ENCODE results near the gene TXNDC5. TPM values are rescaled to one million over a fixed set of nuclear protein-coding genes. Genes with fewer than 3 reads are reported as not detected.

TXNDC5 gene
- total RNA-seq, 1 donor from 2014 or later = 360 TPM

- TF ChIP-seq, protein P1, sequence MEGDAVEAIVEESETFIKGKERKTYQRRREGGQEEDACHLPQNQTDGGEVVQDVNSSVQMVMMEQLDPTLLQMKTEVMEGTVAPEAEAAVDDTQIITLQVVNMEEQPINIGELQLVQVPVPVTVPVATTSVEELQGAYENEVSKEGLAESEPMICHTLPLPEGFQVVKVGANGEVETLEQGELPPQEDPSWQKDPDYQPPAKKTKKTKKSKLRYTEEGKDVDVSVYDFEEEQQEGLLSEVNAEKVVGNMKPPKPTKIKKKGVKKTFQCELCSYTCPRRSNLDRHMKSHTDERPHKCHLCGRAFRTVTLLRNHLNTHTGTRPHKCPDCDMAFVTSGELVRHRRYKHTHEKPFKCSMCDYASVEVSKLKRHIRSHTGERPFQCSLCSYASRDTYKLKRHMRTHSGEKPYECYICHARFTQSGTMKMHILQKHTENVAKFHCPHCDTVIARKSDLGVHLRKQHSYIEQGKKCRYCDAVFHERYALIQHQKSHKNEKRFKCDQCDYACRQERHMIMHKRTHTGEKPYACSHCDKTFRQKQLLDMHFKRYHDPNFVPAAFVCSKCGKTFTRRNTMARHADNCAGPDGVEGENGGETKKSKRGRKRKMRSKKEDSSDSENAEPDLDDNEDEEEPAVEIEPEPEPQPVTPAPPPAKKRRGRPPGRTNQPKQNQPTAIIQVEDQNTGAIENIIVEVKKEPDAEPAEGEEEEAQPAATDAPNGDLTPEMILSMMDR (IDR thresholded peaks at IDR 0.05; ENCODE audit: insufficient read depth, low read length, severe bottlenecking) = no peak
- Histone ChIP-seq H3K4me3 (ENCODE audit: low read depth, low read length) (no peak overlapping the region), H3K27me3 (ENCODE audit: control insufficient read depth, insufficient read depth, low read length) (no peaks in the 10 kb centered on the region), H3K36me3 (ENCODE audit: control insufficient read depth, insufficient read depth, low read length) (no peaks in the 10 kb centered on the region)
- FAIRE-seq (no peak), DNase-seq (ENCODE audit: low read depth) (peak; percentile 88)
Observed at GRCh38 chr6:7920425-7920824, 9.8 kb upstream of the TXNDC5 start.

GRCh38 chr6:7919871-7920270 lies 9.3 kb upstream of the TXNDC5 start:
- FAIRE-seq (no peak), DNase-seq (ENCODE audit: low read depth) (peak; percentile 87)
- H3K36me3 ChIP-seq (ENCODE audit: control insufficient read depth, insufficient read depth, low read length) = no peaks in the 10 kb centered on the region
- no peaks in the 10 kb centered on the region for H3K27me3 ChIP-seq (ENCODE audit: control insufficient read depth, insufficient read depth, low read length)
- no peak overlapping the region for H3K4me3 ChIP-seq (ENCODE audit: low read depth, low read length)
- TF ChIP-seq, protein P1 (IDR thresholded peaks at IDR 0.05; ENCODE audit: insufficient read depth, low read length, severe bottlenecking) = no peak

DNA sequence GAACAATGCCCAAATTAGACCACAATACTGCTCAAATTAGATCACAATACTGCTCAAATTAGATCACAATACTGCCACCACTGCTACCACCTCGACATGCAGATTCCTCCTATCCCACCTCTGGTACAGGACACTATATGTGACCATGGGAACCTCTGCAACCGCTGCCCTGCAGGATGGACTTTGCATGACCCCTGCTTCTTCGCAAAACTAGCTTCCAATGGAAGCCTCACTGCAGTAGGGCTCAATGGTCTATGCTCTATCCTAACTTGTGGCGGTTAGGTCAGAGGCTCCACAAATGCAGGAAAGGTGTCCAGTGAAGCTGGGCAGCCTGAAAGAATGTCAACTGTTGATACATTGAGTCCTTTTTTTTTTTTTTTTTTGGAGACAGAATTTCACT lies 7.8 kb upstream of the TXNDC5 start:
- no peak overlapping the region for H3K4me3 ChIP-seq (ENCODE audit: low read depth, low read length)
- TF ChIP-seq, protein P1 (IDR thresholded peaks at IDR 0.05; ENCODE audit: insufficient read depth, low read length, severe bottlenecking) = no peak
- peaks cover 3% of the 10 kb centered on the region for H3K27me3 ChIP-seq (ENCODE audit: control insufficient read depth, insufficient read depth, low read length)
- FAIRE-seq (no peak), DNase-seq (ENCODE audit: low read depth) (no peak)
- H3K36me3 ChIP-seq (ENCODE audit: control insufficient read depth, insufficient read depth, low read length) = no peaks in the 10 kb centered on the region

- H3K27me3 ChIP-seq (ENCODE audit: control insufficient read depth, insufficient read depth, low read length) = peaks cover 5% of the 10 kb centered on the region
- FAIRE-seq = no peak
Observed at GRCh38 chr6:7917729-7918128, 7.1 kb upstream of the TXNDC5 start.

DNA sequence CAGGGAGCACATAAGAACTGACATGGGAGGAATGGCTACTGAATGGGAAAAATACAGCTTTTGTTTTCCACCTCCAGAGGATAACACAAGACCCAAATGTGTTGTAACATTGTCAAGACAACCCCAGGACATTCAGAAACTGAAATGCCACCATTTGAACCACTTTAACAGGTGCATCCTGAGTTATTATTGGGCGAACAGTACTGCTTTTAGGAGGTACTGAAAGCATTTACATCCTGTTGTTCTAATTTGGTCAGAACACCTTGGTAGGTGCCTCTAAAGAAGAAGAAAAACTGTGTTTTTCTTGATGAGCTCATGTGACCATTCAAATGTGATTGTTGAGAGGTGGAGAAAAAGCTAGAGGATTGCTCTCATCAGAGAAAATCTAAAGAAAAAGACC lies 6.4 kb upstream of the TXNDC5 start:
- Histone ChIP-seq H3K27me3 (ENCODE audit: control insufficient read depth, insufficient read depth, low read length) (peaks cover 5% of the 10 kb centered on the region), H3K36me3 (ENCODE audit: control insufficient read depth, insufficient read depth, low read length) (no peaks in the 10 kb centered on the region), H3K4me3 (ENCODE audit: low read depth, low read length) (no peak overlapping the region)
- DNase-seq (ENCODE audit: low read depth) (no peak), FAIRE-seq (no peak)
- TF ChIP-seq, protein P1 (IDR thresholded peaks at IDR 0.05; ENCODE audit: insufficient read depth, low read length, severe bottlenecking) = no peak

More at GRCh38 chr6:7917729-7918128, 7.1 kb upstream of the TXNDC5 start:
- Histone ChIP-seq H3K36me3 (ENCODE audit: control insufficient read depth, insufficient read depth, low read length) (no peaks in the 10 kb centered on the region), H3K4me3 (ENCODE audit: low read depth, low read length) (no peak overlapping the region)
- DNase-seq (ENCODE audit: low read depth) = no peak
- TF ChIP-seq, protein P1 (IDR thresholded peaks at IDR 0.05; ENCODE audit: insufficient read depth, low read length, severe bottlenecking) = no peak
